ENCODE results near the gene C1orf115. TPM values are rescaled to one million over a fixed set of nuclear protein-coding genes. Genes with fewer than 3 reads are reported as not detected.

Gene C1orf115
- under 1 TPM in 1 of 2 donors, not detected in 1; 0.14 TPM for total RNA-seq

GRCh38 chr1:220690140-220691052 lies at the start of gene C1orf115:
Gene C1orf115 (plus strand): TSS chr1:220690363. CDS start chr1:220690403, 40 bp downstream.
- Mint-ChIP-seq H3K36me3 (no peaks in the 10 kb centered on the region), H3K4me1 (ENCODE audit: low read depth in 2 of 2) (peaks cover 6 to 7% of the 10 kb centered on the region in 2 donors), H3K4me3 (peak within 1 kb of the TSS; percentile 40), H3K9me3 (no peaks in the 10 kb centered on the region), H3K27me3 (peaks cover 16% of the 10 kb centered on the region in 2 donors), H3K27ac (no peak within 1 kb of the TSS)
- ATAC-seq (peak; percentile 90 to 95), DNase-seq (ENCODE audit: low spot score) (peak; percentile 67)

GRCh38 chr1:220642285-220642684 lies 47.9 kb upstream of the C1orf115 start:
- Mint-ChIP-seq H3K27ac (no peak overlapping the region), H3K27me3 (peaks cover 12 to 34% of the 10 kb centered on the region in 2 donors), H3K9me3 (peaks cover 10% of the 10 kb centered on the region), H3K4me3 (no peak overlapping the region), H3K36me3 (no peaks in the 10 kb centered on the region), H3K4me1 (ENCODE audit: low read depth in 2 of 2) (no peaks in the 10 kb centered on the region)
- no peak for DNase-seq (ENCODE audit: low spot score)
- no peak for ATAC-seq

GRCh38 chr1:220652995-220653394 lies 37.2 kb upstream of the C1orf115 start:
- H3K4me3 Mint-ChIP-seq = no peak overlapping the region
- H3K4me1 Mint-ChIP-seq (ENCODE audit: low read depth in 2 of 2) = no peaks in the 10 kb centered on the region
- peaks cover 11 to 12% of the 10 kb centered on the region in 2 donors for H3K27me3 Mint-ChIP-seq
- no peak for DNase-seq (ENCODE audit: low spot score)
- no peaks in the 10 kb centered on the region for H3K9me3 Mint-ChIP-seq
- H3K27ac Mint-ChIP-seq = no peak overlapping the region
- no peaks in the 10 kb centered on the region for H3K36me3 Mint-ChIP-seq
- ATAC-seq = no peak

GRCh38 chr1:220655509-220655908 lies 34.7 kb upstream of the C1orf115 start:
- peaks cover 11 to 13% of the 10 kb centered on the region in 2 donors for H3K27me3 Mint-ChIP-seq
- H3K9me3 Mint-ChIP-seq = no peaks in the 10 kb centered on the region

GRCh38 chr1:220655961-220656740 lies 34.0 kb upstream of the C1orf115 start:
- no peaks in the 10 kb centered on the region for H3K36me3 Mint-ChIP-seq

More at GRCh38 chr1:220655509-220655908, 34.7 kb upstream of the C1orf115 start:
- H3K4me3 Mint-ChIP-seq = no peak overlapping the region
- DNase-seq (ENCODE audit: low spot score) (no peak), ATAC-seq (no peak)
- H3K27ac Mint-ChIP-seq = no peak overlapping the region
- H3K36me3 Mint-ChIP-seq = no peaks in the 10 kb centered on the region
- H3K4me1 Mint-ChIP-seq (ENCODE audit: low read depth in 2 of 2) = no peaks in the 10 kb centered on the region

GRCh38 chr1:220666349-220666748 lies 23.8 kb upstream of the C1orf115 start:
- H3K9me3 Mint-ChIP-seq = no peaks in the 10 kb centered on the region
- H3K27ac Mint-ChIP-seq = no peak overlapping the region
- DNase-seq (ENCODE audit: low spot score) (no peak), ATAC-seq (no peak)
- no peak overlapping the region for H3K4me3 Mint-ChIP-seq
- no peaks in the 10 kb centered on the region for H3K4me1 Mint-ChIP-seq (ENCODE audit: low read depth in 2 of 2)
- H3K36me3 Mint-ChIP-seq = no peaks in the 10 kb centered on the region
- H3K27me3 Mint-ChIP-seq = peaks cover 17 to 28% of the 10 kb centered on the region in 2 donors

More at GRCh38 chr1:220655961-220656740, 34.0 kb upstream of the C1orf115 start:
- no peak overlapping the region for H3K4me3 Mint-ChIP-seq
- no peaks in the 10 kb centered on the region for H3K4me1 Mint-ChIP-seq (ENCODE audit: low read depth in 2 of 2)
- no peak for ATAC-seq
- DNase-seq (ENCODE audit: low spot score) = no peak
- peaks cover 15 to 19% of the 10 kb centered on the region in 2 donors for H3K27me3 Mint-ChIP-seq
- H3K9me3 Mint-ChIP-seq = no peaks in the 10 kb centered on the region
- H3K27ac Mint-ChIP-seq = no peak overlapping the region

GRCh38 chr1:220669005-220669404 lies 21.2 kb upstream of the C1orf115 start:
- Mint-ChIP-seq H3K27ac (no peak overlapping the region), H3K36me3 (no peaks in the 10 kb centered on the region), H3K4me3 (no peak overlapping the region), H3K4me1 (ENCODE audit: low read depth in 2 of 2) (no peaks in the 10 kb centered on the region), H3K27me3 (peaks cover 21 to 24% of the 10 kb centered on the region in 2 donors), H3K9me3 (no peaks in the 10 kb centered on the region)
- ATAC-seq (no peak), DNase-seq (ENCODE audit: low spot score) (no peak)

- Mint-ChIP-seq H3K4me1 (ENCODE audit: low read depth in 2 of 2) (no peaks in the 10 kb centered on the region), H3K27me3 (peaks cover 17 to 24% of the 10 kb centered on the region in 2 donors), H3K9me3 (no peaks in the 10 kb centered on the region), H3K27ac (no peak overlapping the region), H3K36me3 (no peaks in the 10 kb centered on the region), H3K4me3 (no peak overlapping the region)
- ATAC-seq = no peak
- DNase-seq (ENCODE audit: low spot score) = no peak
Observed at GRCh38 chr1:220670365-220670764, 19.8 kb upstream of the C1orf115 start.

GRCh38 chr1:220673921-220674320 lies 16.2 kb upstream of the C1orf115 start:
- H3K27ac Mint-ChIP-seq = no peak overlapping the region
- no peaks in the 10 kb centered on the region for H3K36me3 Mint-ChIP-seq
- no peaks in the 10 kb centered on the region for H3K4me1 Mint-ChIP-seq (ENCODE audit: low read depth in 2 of 2)
- H3K4me3 Mint-ChIP-seq = no peak overlapping the region
- peaks cover 8 to 17% of the 10 kb centered on the region in 2 donors for H3K27me3 Mint-ChIP-seq
- no peak for ATAC-seq
- no peaks in the 10 kb centered on the region for H3K9me3 Mint-ChIP-seq
- no peak for DNase-seq (ENCODE audit: low spot score)

- peaks cover 8 to 14% of the 10 kb centered on the region in 2 donors for H3K27me3 Mint-ChIP-seq
- H3K4me1 Mint-ChIP-seq (ENCODE audit: low read depth in 2 of 2) = no peaks in the 10 kb centered on the region
- no peak overlapping the region for H3K27ac Mint-ChIP-seq
- H3K4me3 Mint-ChIP-seq = no peak overlapping the region
- H3K36me3 Mint-ChIP-seq = no peaks in the 10 kb centered on the region
- H3K9me3 Mint-ChIP-seq = no peaks in the 10 kb centered on the region
- ATAC-seq (no peak), DNase-seq (ENCODE audit: low spot score) (no peak)
Observed at GRCh38 chr1:220677251-220677650, 12.9 kb upstream of the C1orf115 start.

GRCh38 chr1:220680085-220680687 lies 10.0 kb upstream of the C1orf115 start:
- Mint-ChIP-seq H3K4me3 (no peak overlapping the region), H3K27ac (no peak overlapping the region), H3K9me3 (no peaks in the 10 kb centered on the region), H3K4me1 (ENCODE audit: low read depth in 2 of 2) (no peaks in the 10 kb centered on the region), H3K36me3 (no peaks in the 10 kb centered on the region), H3K27me3 (peaks cover 0 to 6% of the 10 kb centered on the region in 2 donors)
- ATAC-seq (peak in 1 of 2 donors; percentile 64), DNase-seq (ENCODE audit: low spot score) (no peak)

GRCh38 chr1:220681220-220681880 lies 8.8 kb upstream of the C1orf115 start:
- H3K36me3 Mint-ChIP-seq = no peaks in the 10 kb centered on the region
- H3K27ac Mint-ChIP-seq = no peak overlapping the region
- no peak overlapping the region for H3K4me3 Mint-ChIP-seq
- no peaks in the 10 kb centered on the region for H3K27me3 Mint-ChIP-seq
- DNase-seq (ENCODE audit: low spot score) (no peak), ATAC-seq (no peak)
- no peaks in the 10 kb centered on the region for H3K9me3 Mint-ChIP-seq
- H3K4me1 Mint-ChIP-seq (ENCODE audit: low read depth in 2 of 2) = no peaks in the 10 kb centered on the region

GRCh38 chr1:220682901-220683576 lies 7.1 kb upstream of the C1orf115 start:
- peaks cover 0 to 3% of the 10 kb centered on the region in 2 donors for H3K27me3 Mint-ChIP-seq
- no peaks in the 10 kb centered on the region for H3K36me3 Mint-ChIP-seq
- no peak overlapping the region for H3K4me3 Mint-ChIP-seq
- no peaks in the 10 kb centered on the region for H3K4me1 Mint-ChIP-seq (ENCODE audit: low read depth in 2 of 2)
- no peak for DNase-seq (ENCODE audit: low spot score)
- no peak for ATAC-seq
- H3K27ac Mint-ChIP-seq = no peak overlapping the region
- no peaks in the 10 kb centered on the region for H3K9me3 Mint-ChIP-seq

Data from natural killer cell treated with Interleukin-12 subunit alpha and Interleukin-12 subunit beta and Interleukin-15 and Interleukin-18, amount 100 ng/mL, for 72 hours (primary cell).